Caki2 (cell line): ENCODE results near the gene ELFN1. TPM values are rescaled to one million over a fixed set of nuclear protein-coding genes. Genes with fewer than 3 reads are reported as not detected.

ENCODE experiments used
- DNase-seq: peaks from one replicate; pipeline ENCODE4 v3.0.0-alpha.2; 2015; ENCODE audit warnings: low read depth
- in situ Hi-C: cut with HindIII; loops from 2 replicates; pipeline ENCODE4 v1.10.0; 2016; ENCODE audit warnings: low sequenced_read_pairs, low pct_unique_long_range_greater_than_20kb, mixed read lengths
- total RNA-seq: library from RNA; depleted of rRNA; stranded (reverse); fragments of >200 nt; shearing (Covaris generic); gene quantifications from 2 replicates; pipeline ENCODE4 v1.2.3, GENCODE V29; 2014; ENCODE audit warnings: low replicate concordance

ELFN1 gene
- total RNA-seq, 1 experiment from 2014 or later, result not detected

GRCh38 chr7:1725766-1726630 is 55.9 kb downstream of the ELFN1 start:
- in situ Hi-C loops, result no loop called here
- no peak for DNase-seq

- in situ Hi-C loops, result no loop called here
- DNase-seq, result no peak
Observed at GRCh38 chr7:1727079-1727478, 57.0 kb downstream of the ELFN1 start.

- in situ Hi-C loops, result no loop called here
- DNase-seq, result no peak
Observed at GRCh38 chr7:1727812-1728570, 57.9 kb downstream of the ELFN1 start.

GRCh38 chr7:1729183-1729582 is 59.1 kb downstream of the ELFN1 start:
- DNase-seq, result no peak
- in situ Hi-C loops, result no loop called here

- DNase-seq, result no peak
- in situ Hi-C loops, result no loop called here
Observed at GRCh38 chr7:1729773-1730172, 59.7 kb downstream of the ELFN1 start.

GRCh38 chr7:1732072-1732471 is 62.0 kb downstream of the ELFN1 start:
- DNase-seq, result no peak
- in situ Hi-C loops, result no loop called here

GRCh38 chr7:1732645-1733044 is 62.6 kb downstream of the ELFN1 start:
- in situ Hi-C loops, result no loop called here

GRCh38 chr7:1733206-1733907 is 63.3 kb downstream of the ELFN1 start:
- in situ Hi-C loops, result no loop called here
- DNase-seq, result no peak

More at GRCh38 chr7:1732645-1733044, 62.6 kb downstream of the ELFN1 start:
- no peak for DNase-seq

GRCh38 chr7:1733908-1734730 is 64.0 kb downstream of the ELFN1 start:
- in situ Hi-C loops, result no loop called here
- DNase-seq, result no peak

- DNase-seq, result no peak
- in situ Hi-C loops, result no loop called here
Observed at GRCh38 chr7:1735262-1735661, 65.2 kb downstream of the ELFN1 start.

GRCh38 chr7:1735806-1736483 is 65.9 kb downstream of the ELFN1 start:
- in situ Hi-C loops, result no loop called here
- DNase-seq, result no peak

- in situ Hi-C loops, result no loop called here
- DNase-seq, result no peak
Observed at GRCh38 chr7:1736484-1736817, 66.4 kb downstream of the ELFN1 start.

GRCh38 chr7:1736830-1737229 is 66.8 kb downstream of the ELFN1 start:
- in situ Hi-C loops, result no loop called here

GRCh38 chr7:1737523-1737922 is 67.4 kb downstream of the ELFN1 start:
- in situ Hi-C loops, result no loop called here
- DNase-seq, result no peak

More at GRCh38 chr7:1736830-1737229, 66.8 kb downstream of the ELFN1 start:
- DNase-seq, result no peak

GRCh38 chr7:1737956-1738355 is 67.9 kb downstream of the ELFN1 start:
- no peak for DNase-seq
- in situ Hi-C loops, result no loop called here

- no peak for DNase-seq
- in situ Hi-C loops, result no loop called here
Observed at GRCh38 chr7:1738511-1738910, 68.4 kb downstream of the ELFN1 start.

- no peak for DNase-seq
- in situ Hi-C loops, result no loop called here
Observed at GRCh38 chr7:1738956-1739355, 68.9 kb downstream of the ELFN1 start.

- DNase-seq, result no peak
- in situ Hi-C loops, result no loop called here
Observed at GRCh38 chr7:1739593-1739992, 69.5 kb downstream of the ELFN1 start.
